Caco-2 (cell line): ENCODE results near the gene KIAA1671. TPM values are rescaled to one million over a fixed set of nuclear protein-coding genes. Genes with fewer than 3 reads are reported as not detected.
A peak's percentile ranks its signal among the peaks of the same experiment; 100 is the strongest.

ENCODE experiments used
- BruUV-seq: library from RNA; stranded (reverse); fragments of 400-500 nt; replicated peaks from 2 replicates; lab custom pipeline; 2021; lab: Mats Ljungman, UMichigan
- CTCF ChIA-PET: fragments of 300-600 bp; sonication (Branson Sonifier 250); formaldehyde crosslinking; loops from one replicate; lab custom pipeline; 2022; ENCODE audit warnings: antibody characterized with exemption; lab: Charles Lee
- POLR2A ChIA-PET: fragments of 300-600 bp; sonication (Branson Sonifier 250); formaldehyde crosslinking; loops from one replicate; lab custom pipeline; 2022; ENCODE audit warnings: antibody characterized with exemption; lab: Charles Lee
- DNase-seq, 2 experiments: peaks; one replicate each; pipeline versions ENCODE4 v3.0.0 to v3.0.0-alpha.2; 2020 to 2022
- H3K27me3 ChIP-seq: replicated peaks from 2 replicates; pipeline ENCODE4 v1.6.0; 2011; ENCODE audit warnings: low read length; ENCODE audit not compliant: control insufficient read depth, insufficient read depth
- H3K36me3 ChIP-seq: 2 replicates; pipeline ENCODE4 v1.5.1; 2011; ENCODE audit warnings: low read length; ENCODE audit not compliant: control insufficient read depth, insufficient read depth
- H3K4me1 ChIP-seq: fragments of 250-450 bp; sonication (Bioruptor Pico); 2 replicates; pipeline ENCODE4 v1.5.1; 2020; ENCODE audit warnings: mild to moderate bottlenecking
- H3K4me3 ChIP-seq: 2 replicates; pipeline ENCODE4 v1.5.1; 2011; ENCODE audit warnings: low read depth, mild to moderate bottlenecking, control low read depth, low read length
- H3K9me3 ChIP-seq: fragments of 250-450 bp; sonication (Bioruptor Pico); 2 replicates; pipeline ENCODE4 v1.5.1; 2020; ENCODE audit warnings: mild to moderate bottlenecking, moderate library complexity
- H3K27ac Mint-ChIP-seq: one replicate; pipeline ENCODE4 v1.8.0; 2022; ENCODE audit warnings: mixed read lengths; ENCODE audit not compliant: unreplicated experiment
- H3K27me3 Mint-ChIP-seq: one replicate; pipeline ENCODE4 v1.8.0; 2022; ENCODE audit warnings: mixed read lengths; ENCODE audit not compliant: insufficient read depth, unreplicated experiment
- H3K36me3 Mint-ChIP-seq: one replicate; pipeline ENCODE4 v1.8.0; 2022; ENCODE audit warnings: mild to moderate bottlenecking, mixed read lengths; ENCODE audit not compliant: insufficient read depth, unreplicated experiment
- H3K4me1 Mint-ChIP-seq: one replicate; pipeline ENCODE4 v1.8.0; 2022; ENCODE audit warnings: low read depth, mixed read lengths; ENCODE audit not compliant: unreplicated experiment
- H3K4me3 Mint-ChIP-seq: one replicate; pipeline ENCODE4 v1.8.0; 2022; ENCODE audit warnings: mild to moderate bottlenecking, moderate library complexity, mixed read lengths; ENCODE audit not compliant: unreplicated experiment
- H3K9me3 Mint-ChIP-seq: one replicate; pipeline ENCODE4 v1.8.0; 2022; ENCODE audit warnings: mixed read lengths; ENCODE audit not compliant: unreplicated experiment
- intact Hi-C: fragments of 100-400 bp; cut with micrococcal nuclease; formaldehyde crosslinking; loops from one replicate; pipeline ENCODE4 v1.10.0; 2022; ENCODE audit not compliant: unreplicated experiment
- total RNA-seq: library from RNA; stranded (reverse); gene quantifications from 2 replicates; pipeline ENCODE4 v1.2.3, GENCODE V29; 2022
- TF ChIP-seq, protein P1 (sequence below), 2 experiments: fragments of 200-600 bp in 1 of 2; IDR thresholded peaks; 1 replicate in 1 of 2; 2 replicates in 1 of 2; pipeline versions ENCODE4 v1.5.1 to v1.8.0; 2011 to 2022; ENCODE audit warnings: antibody characterized with exemption in 1 of 2, control low read depth in 1 of 2, inconsistent platforms in 1 of 2, low read depth in 1 of 2, low read length in 1 of 2, mild to moderate bottlenecking in 1 of 2, moderate library complexity in 1 of 2; ENCODE audit not compliant: insufficient read depth in 1 of 2, severe bottlenecking in 1 of 2, unreplicated experiment in 1 of 2

The KIAA1671 gene
- total RNA-seq, 1 experiment from 2014 or later = 28.6 TPM

- Mint-ChIP-seq H3K36me3 (peaks cover 11% of the 10 kb centered on the region), H3K4me1 (no peaks in the 10 kb centered on the region), H3K27ac (no peak overlapping the region), H3K9me3 (no peaks in the 10 kb centered on the region), H3K4me3 (no peak overlapping the region), H3K27me3 (no peaks in the 10 kb centered on the region)
- no peaks in the 10 kb centered on the region for H3K36me3 ChIP-seq
- TF ChIP-seq, protein P1, sequence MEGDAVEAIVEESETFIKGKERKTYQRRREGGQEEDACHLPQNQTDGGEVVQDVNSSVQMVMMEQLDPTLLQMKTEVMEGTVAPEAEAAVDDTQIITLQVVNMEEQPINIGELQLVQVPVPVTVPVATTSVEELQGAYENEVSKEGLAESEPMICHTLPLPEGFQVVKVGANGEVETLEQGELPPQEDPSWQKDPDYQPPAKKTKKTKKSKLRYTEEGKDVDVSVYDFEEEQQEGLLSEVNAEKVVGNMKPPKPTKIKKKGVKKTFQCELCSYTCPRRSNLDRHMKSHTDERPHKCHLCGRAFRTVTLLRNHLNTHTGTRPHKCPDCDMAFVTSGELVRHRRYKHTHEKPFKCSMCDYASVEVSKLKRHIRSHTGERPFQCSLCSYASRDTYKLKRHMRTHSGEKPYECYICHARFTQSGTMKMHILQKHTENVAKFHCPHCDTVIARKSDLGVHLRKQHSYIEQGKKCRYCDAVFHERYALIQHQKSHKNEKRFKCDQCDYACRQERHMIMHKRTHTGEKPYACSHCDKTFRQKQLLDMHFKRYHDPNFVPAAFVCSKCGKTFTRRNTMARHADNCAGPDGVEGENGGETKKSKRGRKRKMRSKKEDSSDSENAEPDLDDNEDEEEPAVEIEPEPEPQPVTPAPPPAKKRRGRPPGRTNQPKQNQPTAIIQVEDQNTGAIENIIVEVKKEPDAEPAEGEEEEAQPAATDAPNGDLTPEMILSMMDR (IDR thresholded peaks at IDR 0.05; ENCODE audit: insufficient read depth in 1 of 2, low read depth in 1 of 2, low read length in 1 of 2, severe bottlenecking in 1 of 2, unreplicated experiment in 1 of 2) = no peak
- ChIA-PET POLR2A (no interaction called here), CTCF (no interaction called here)
- BruUV-seq = no TSS peak
- H3K9me3 ChIP-seq = no peaks in the 10 kb centered on the region
- no peaks in the 10 kb centered on the region for H3K4me1 ChIP-seq
- intact Hi-C loops = no loop called here
- DNase-seq = no peak
- H3K27me3 ChIP-seq = no peaks in the 10 kb centered on the region
- H3K4me3 ChIP-seq = no peak overlapping the region
Measured at GRCh38 chr22:25148149-25148691, 195.7 kb downstream of the KIAA1671 start.

DNA sequence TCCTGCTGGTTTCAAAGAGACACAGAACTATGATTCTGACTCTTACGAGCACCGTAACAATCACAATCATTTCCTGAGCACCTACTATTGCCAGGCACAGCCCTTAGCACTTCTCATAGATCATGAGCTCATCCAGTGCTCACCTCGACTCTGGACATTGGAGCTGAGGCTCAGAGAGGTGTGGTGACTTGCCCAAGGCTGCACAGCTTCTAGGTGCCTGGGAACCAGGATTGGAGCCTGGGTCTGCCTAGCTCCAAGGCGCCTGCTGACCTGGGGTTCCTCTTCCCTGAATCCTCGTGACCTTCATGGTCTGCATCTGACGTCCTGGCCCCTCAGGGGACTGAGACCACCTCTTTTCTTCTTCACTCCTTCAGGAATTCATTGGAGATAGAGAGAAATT is 196.5 kb downstream of the KIAA1671 start:
- Mint-ChIP-seq H3K4me3 (no peak overlapping the region), H3K9me3 (no peaks in the 10 kb centered on the region), H3K27ac (no peak overlapping the region), H3K36me3 (peaks cover 11% of the 10 kb centered on the region), H3K27me3 (no peaks in the 10 kb centered on the region), H3K4me1 (no peaks in the 10 kb centered on the region)
- no peak for DNase-seq
- no TSS peak for BruUV-seq
- H3K36me3 ChIP-seq = no peaks in the 10 kb centered on the region
- intact Hi-C loops = no loop called here
- TF ChIP-seq, protein P1 (IDR thresholded peaks at IDR 0.05; ENCODE audit: insufficient read depth in 1 of 2, low read depth in 1 of 2, low read length in 1 of 2, severe bottlenecking in 1 of 2, unreplicated experiment in 1 of 2) = no peak
- H3K4me1 ChIP-seq = no peaks in the 10 kb centered on the region
- CTCF ChIA-PET = no interaction called here
- no peaks in the 10 kb centered on the region for H3K9me3 ChIP-seq
- H3K4me3 ChIP-seq = no peak overlapping the region
- POLR2A ChIA-PET = no interaction called here
- no peaks in the 10 kb centered on the region for H3K27me3 ChIP-seq

GRCh38 chr22:25153961-25154666 is 201.6 kb downstream of the KIAA1671 start:
- Mint-ChIP-seq H3K27me3 (no peaks in the 10 kb centered on the region), H3K4me1 (no peaks in the 10 kb centered on the region), H3K9me3 (no peaks in the 10 kb centered on the region), H3K4me3 (no peak overlapping the region), H3K36me3 (peaks cover 6% of the 10 kb centered on the region), H3K27ac (no peak overlapping the region)
- ChIA-PET CTCF (interaction anchor here (1.0 to 1.2 kb wide), 2 partner anchors 42 to 72 kb away, joined by 4 read pairs; no protein-coding TSS in a partner anchor), POLR2A (no interaction called here)
- H3K4me1 ChIP-seq = no peaks in the 10 kb centered on the region
- TF ChIP-seq, protein P1 (IDR thresholded peaks at IDR 0.05; ENCODE audit: insufficient read depth in 1 of 2, low read depth in 1 of 2, low read length in 1 of 2, severe bottlenecking in 1 of 2, unreplicated experiment in 1 of 2) = no peak
- no peak overlapping the region for H3K4me3 ChIP-seq
- no peaks in the 10 kb centered on the region for H3K36me3 ChIP-seq
- BruUV-seq = no TSS peak
- H3K9me3 ChIP-seq = no peaks in the 10 kb centered on the region
- intact Hi-C loops = no loop called here
- DNase-seq = peak in 1 of 2 experiments; percentile 34
- no peaks in the 10 kb centered on the region for H3K27me3 ChIP-seq
